ENCODE measurements around the gene GPT2.

- TF ChIP-seq, protein P1, sequence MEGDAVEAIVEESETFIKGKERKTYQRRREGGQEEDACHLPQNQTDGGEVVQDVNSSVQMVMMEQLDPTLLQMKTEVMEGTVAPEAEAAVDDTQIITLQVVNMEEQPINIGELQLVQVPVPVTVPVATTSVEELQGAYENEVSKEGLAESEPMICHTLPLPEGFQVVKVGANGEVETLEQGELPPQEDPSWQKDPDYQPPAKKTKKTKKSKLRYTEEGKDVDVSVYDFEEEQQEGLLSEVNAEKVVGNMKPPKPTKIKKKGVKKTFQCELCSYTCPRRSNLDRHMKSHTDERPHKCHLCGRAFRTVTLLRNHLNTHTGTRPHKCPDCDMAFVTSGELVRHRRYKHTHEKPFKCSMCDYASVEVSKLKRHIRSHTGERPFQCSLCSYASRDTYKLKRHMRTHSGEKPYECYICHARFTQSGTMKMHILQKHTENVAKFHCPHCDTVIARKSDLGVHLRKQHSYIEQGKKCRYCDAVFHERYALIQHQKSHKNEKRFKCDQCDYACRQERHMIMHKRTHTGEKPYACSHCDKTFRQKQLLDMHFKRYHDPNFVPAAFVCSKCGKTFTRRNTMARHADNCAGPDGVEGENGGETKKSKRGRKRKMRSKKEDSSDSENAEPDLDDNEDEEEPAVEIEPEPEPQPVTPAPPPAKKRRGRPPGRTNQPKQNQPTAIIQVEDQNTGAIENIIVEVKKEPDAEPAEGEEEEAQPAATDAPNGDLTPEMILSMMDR (IDR thresholded peaks at IDR 0.05; ENCODE audit: low read depth, low read length, poor library complexity, severe bottlenecking): no peak
- TF ChIP-seq EZH2phosphoT487 (IDR thresholded peaks at IDR 0.05; ENCODE audit: borderline replicate concordance, low read length): no peak
These were observed 19.2 kb downstream of the GPT2 start for GRCh38 chr16:46903255-46903905.

Data from DOHH2 (cell line).